Neural cell (in vitro differentiated cells): ENCODE measurements around the gene PTPN7. TPM values are rescaled to one million over a fixed set of nuclear protein-coding genes. Genes with fewer than 3 reads are reported as not detected.

Experiments
- H2AFZ ChIP-seq: fragments of 200-600, 300-800 bp; sonication (generic), shearing (Covaris generic); 2 replicates; pipeline ENCODE4 v1.6.0; 2014; ENCODE audit warnings: low read depth, mild to moderate bottlenecking, antibody characterized with exemption, low read length, moderate library complexity
- H3F3A ChIP-seq: fragments of 200-600 bp; shearing (Covaris generic); 2 replicates; pipeline ENCODE4 v1.6.1; 2016; ENCODE audit warnings: mild to moderate bottlenecking, moderate library complexity, mixed read lengths, antibody characterized with exemption, low read length; ENCODE audit not compliant: insufficient read depth, poor library complexity, severe bottlenecking
- H3K27ac ChIP-seq: fragments of 200-600, 300-800 bp; sonication (generic), shearing (Covaris generic); 2 replicates; pipeline ENCODE4 v1.5.1; 2014; ENCODE audit warnings: mild to moderate bottlenecking, low read length, moderate library complexity
- H3K27me3 ChIP-seq: fragments of 300-800, 200-600 bp; sonication (generic), shearing (Covaris generic); 2 replicates; pipeline ENCODE4 v1.6.0; 2014; ENCODE audit warnings: mild to moderate bottlenecking, low read depth, low read length, moderate library complexity; ENCODE audit not compliant: insufficient read depth
- H3K36me3 ChIP-seq: fragments of 300-800, 200-600 bp; sonication (generic), shearing (Covaris generic); 2 replicates; pipeline ENCODE4 v1.5.1; 2014; ENCODE audit warnings: mild to moderate bottlenecking, antibody characterized with exemption, low read length, moderate library complexity; ENCODE audit not compliant: insufficient read depth
- H3K4me2 ChIP-seq: fragments of 300-800, 200-600 bp; sonication (generic), shearing (Covaris generic); 2 replicates; pipeline ENCODE4 v1.6.0; 2014; ENCODE audit warnings: mild to moderate bottlenecking, low read length
- H3K4me3 ChIP-seq: fragments of 300-800, 200-600 bp; sonication (generic), shearing (Covaris generic); 2 replicates; pipeline ENCODE4 v1.5.1; 2014; ENCODE audit warnings: mild to moderate bottlenecking, low read length, moderate library complexity
- H3K79me2 ChIP-seq: fragments of 200-600 bp; shearing (Covaris generic); replicated peaks from 2 replicates; pipeline ENCODE4 v1.6.0; 2014; ENCODE audit warnings: mild to moderate bottlenecking, low read length, moderate library complexity; ENCODE audit not compliant: insufficient read depth
- H3K9ac ChIP-seq: fragments of 300-800, 200-600 bp; sonication (generic), shearing (Covaris generic); 2 replicates; pipeline ENCODE4 v1.6.1; 2016; ENCODE audit warnings: mild to moderate bottlenecking, low read length, mixed read lengths
- H3K9me2 ChIP-seq: fragments of 200-600 bp; shearing (Covaris generic); 2 replicates; pipeline ENCODE4 v1.6.1; 2016; ENCODE audit warnings: mild to moderate bottlenecking, low read length, mixed read lengths; ENCODE audit not compliant: insufficient read depth
- H3K9me3 ChIP-seq: fragments of 200-600, 300-800 bp; sonication (generic), shearing (Covaris generic); 2 replicates; pipeline ENCODE4 v1.6.1; 2016; ENCODE audit warnings: mild to moderate bottlenecking, mixed run types, low read length, moderate library complexity, mixed read lengths
- H4K20me1 ChIP-seq: fragments of 200-600 bp; shearing (Covaris generic); 2 replicates; pipeline ENCODE4 v1.6.1; 2016; ENCODE audit warnings: mild to moderate bottlenecking, mixed run types; ENCODE audit not compliant: insufficient read depth
- CTCF ChIP-seq: fragments of 450-650 bp; IDR thresholded peaks from 2 replicates; pipeline ENCODE4 v1.5.1; 2014; ENCODE audit warnings: antibody characterized with exemption, mild to moderate bottlenecking, moderate library complexity; ENCODE audit not compliant: poor library complexity, severe bottlenecking
- EP300 ChIP-seq: fragments of 450-650 bp; conservative IDR thresholded peaks from 2 replicates; pipeline ENCODE4 v1.6.1; 2014; ENCODE audit warnings: antibody characterized with exemption, mild to moderate bottlenecking, moderate library complexity; ENCODE audit not compliant: poor library complexity, severe bottlenecking
- EZH2 ChIP-seq: fragments of 200-600, 300-800 bp; shearing (Covaris generic), sonication (generic); IDR thresholded peaks from 2 replicates; pipeline ENCODE4 v1.6.1; 2014; ENCODE audit warnings: antibody characterized with exemption, low read length, borderline replicate concordance, mild to moderate bottlenecking; ENCODE audit not compliant: insufficient read depth, poor library complexity, severe bottlenecking
- MXI1 ChIP-seq: fragments of 450-650 bp; conservative IDR thresholded peaks from 2 replicates; pipeline ENCODE4 v1.6.1; 2014; ENCODE audit warnings: antibody characterized with exemption, mild to moderate bottlenecking; ENCODE audit not compliant: poor library complexity, severe bottlenecking
- POLR2AphosphoS5 ChIP-seq: IDR thresholded peaks from 2 replicates; pipeline ENCODE4 v1.6.1; 2012
- RAD21 ChIP-seq: fragments of 450-650 bp; conservative IDR thresholded peaks from 2 replicates; pipeline ENCODE4 v1.6.1; 2014; ENCODE audit warnings: antibody characterized with exemption, mild to moderate bottlenecking, moderate library complexity
- REST ChIP-seq: IDR thresholded peaks from 2 replicates; pipeline ENCODE4 v1.6.1; 2012; ENCODE audit warnings: borderline replicate concordance
- SMC3 ChIP-seq: fragments of 450-650 bp; conservative IDR thresholded peaks from 2 replicates; pipeline ENCODE4 v1.6.1; 2014; ENCODE audit warnings: antibody characterized with exemption, mild to moderate bottlenecking, moderate library complexity; ENCODE audit not compliant: poor library complexity
- TAF1 ChIP-seq: IDR thresholded peaks from 2 replicates; pipeline ENCODE4 v1.6.1; 2012; ENCODE audit warnings: low read depth
- polyA plus RNA-seq: library from polyadenylated mRNA; depleted of rRNA; stranded (reverse); fragments of >200 nt; gene quantifications from 2 replicates; pipeline ENCODE4 v1.2.3, GENCODE V29; 2014

PTPN7 gene
- polyA plus RNA-seq, 1 donor from 2014 or later, result 2.1 TPM

GRCh38 chr1:202127061-202127460 lies 33.3 kb downstream of the PTPN7 start:
- Histone ChIP-seq H3K4me3 (no peak overlapping the region), H3K36me3 (no peaks in the 10 kb centered on the region), H3K9ac (no peak overlapping the region), H3K9me2 (no peaks in the 10 kb centered on the region), H3F3A (no peaks in the 10 kb centered on the region), H3K27me3 (no peaks in the 10 kb centered on the region), H3K27ac (no peak overlapping the region), H4K20me1 (no peaks in the 10 kb centered on the region), H3K4me2 (no peak overlapping the region), H3K9me3 (no peaks in the 10 kb centered on the region), H2AFZ (no peak overlapping the region), H3K79me2 (no peaks in the 10 kb centered on the region)
- no peak for TF ChIP-seq POLR2AphosphoS5
- no peak for TF ChIP-seq SMC3
- no peak for TF ChIP-seq TAF1
- no peak for TF ChIP-seq CTCF
- TF ChIP-seq RAD21, result no peak
- TF ChIP-seq EP300, result no peak
- no peak for TF ChIP-seq REST
- no peak for TF ChIP-seq MXI1
- TF ChIP-seq EZH2, result no peak

GRCh38 chr1:202126426-202126825 lies 34.0 kb downstream of the PTPN7 start:
- no peak for TF ChIP-seq REST
- TF ChIP-seq MXI1, result no peak
- TF ChIP-seq POLR2AphosphoS5, result no peak
- no peak for TF ChIP-seq EP300
- TF ChIP-seq TAF1, result no peak
- TF ChIP-seq RAD21, result no peak
- no peak for TF ChIP-seq CTCF
- H3K27ac ChIP-seq, result no peak overlapping the region

More at GRCh38 chr1:202126426-202126825, 34.0 kb downstream of the PTPN7 start:
- H3K9ac ChIP-seq, result no peak overlapping the region
- H3K36me3 ChIP-seq, result no peaks in the 10 kb centered on the region
- H3K4me2 ChIP-seq, result no peak overlapping the region
- no peak overlapping the region for H3K4me3 ChIP-seq
- no peak overlapping the region for H2AFZ ChIP-seq
- H3F3A ChIP-seq, result no peaks in the 10 kb centered on the region
- no peaks in the 10 kb centered on the region for H3K27me3 ChIP-seq
- H3K79me2 ChIP-seq, result no peaks in the 10 kb centered on the region
- H3K9me2 ChIP-seq, result no peaks in the 10 kb centered on the region
- no peaks in the 10 kb centered on the region for H4K20me1 ChIP-seq
- no peaks in the 10 kb centered on the region for H3K9me3 ChIP-seq
